ENCODE results near the gene SYK. TPM values are rescaled to one million over a fixed set of nuclear protein-coding genes. Genes with fewer than 3 reads are reported as not detected.

Gene SYK
- total RNA-seq, 1 donor, result not detected

GRCh38 chr9:90855208-90855902, 53.7 kb downstream of the SYK start:
- H3K4me3 ChIP-seq (ENCODE audit: low read depth, low read length), result no peak overlapping the region
- TF ChIP-seq CTCF (IDR thresholded peaks at IDR 0.05; ENCODE audit: insufficient read depth, low read depth, low read length), result no peak
- no peak for DNase-seq (ENCODE audit: low read depth)

DNA sequence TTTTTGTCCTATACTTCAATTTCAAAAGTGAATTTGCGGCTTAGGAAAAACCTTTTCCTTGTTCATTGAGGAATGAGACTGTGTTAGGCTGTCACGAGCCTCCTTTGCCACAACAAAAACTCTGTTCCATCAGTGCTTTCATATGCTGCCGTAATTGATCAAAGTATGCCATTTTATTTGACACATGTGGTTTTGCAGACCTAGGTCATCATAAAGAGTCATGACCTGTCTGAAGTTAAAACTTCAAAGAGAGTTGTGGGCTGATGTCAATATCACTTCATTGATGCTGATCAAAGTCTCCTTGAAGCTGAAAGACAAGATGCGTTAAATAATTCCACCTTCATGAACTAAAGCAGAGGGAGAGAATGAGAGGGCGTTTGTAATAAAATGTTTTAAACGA, 55.5 kb downstream of the SYK start:
- DNase-seq (ENCODE audit: low read depth), result no peak
- no peak for TF ChIP-seq CTCF (IDR thresholded peaks at IDR 0.05; ENCODE audit: insufficient read depth, low read depth, low read length)
- H3K4me3 ChIP-seq (ENCODE audit: low read depth, low read length), result no peak overlapping the region

GRCh38 chr9:90857855-90858254, 56.2 kb downstream of the SYK start:
- no peak overlapping the region for H3K4me3 ChIP-seq (ENCODE audit: low read depth, low read length)
- TF ChIP-seq CTCF (IDR thresholded peaks at IDR 0.05; ENCODE audit: insufficient read depth, low read depth, low read length), result no peak
- DNase-seq (ENCODE audit: low read depth), result no peak

DNA sequence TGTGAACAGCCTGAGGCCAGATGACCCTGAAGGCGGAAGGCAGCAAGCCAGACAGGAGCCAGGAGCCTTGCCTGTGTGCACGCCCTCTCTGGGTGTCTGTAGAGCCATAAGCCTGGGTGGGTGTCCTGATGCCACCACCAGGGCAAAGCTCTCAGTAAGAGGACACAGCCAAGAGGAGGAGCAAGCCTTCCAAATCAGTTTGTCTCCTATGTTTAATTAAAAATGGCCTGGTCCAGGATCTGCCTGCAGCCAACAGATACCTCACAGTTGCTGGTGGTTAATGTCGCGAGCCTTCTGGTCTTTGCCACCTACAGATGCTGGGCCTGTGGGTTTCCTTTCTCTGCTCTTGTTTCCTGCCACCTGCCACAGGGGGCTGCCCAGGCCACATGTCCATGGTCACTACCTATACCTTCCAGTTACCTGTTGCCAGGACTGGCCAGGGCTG, 56.9 kb downstream of the SYK start:
- no peak for DNase-seq (ENCODE audit: low read depth)
- H3K4me3 ChIP-seq (ENCODE audit: low read depth, low read length), result no peak overlapping the region
- TF ChIP-seq CTCF (IDR thresholded peaks at IDR 0.05; ENCODE audit: insufficient read depth, low read depth, low read length), result no peak

DNA sequence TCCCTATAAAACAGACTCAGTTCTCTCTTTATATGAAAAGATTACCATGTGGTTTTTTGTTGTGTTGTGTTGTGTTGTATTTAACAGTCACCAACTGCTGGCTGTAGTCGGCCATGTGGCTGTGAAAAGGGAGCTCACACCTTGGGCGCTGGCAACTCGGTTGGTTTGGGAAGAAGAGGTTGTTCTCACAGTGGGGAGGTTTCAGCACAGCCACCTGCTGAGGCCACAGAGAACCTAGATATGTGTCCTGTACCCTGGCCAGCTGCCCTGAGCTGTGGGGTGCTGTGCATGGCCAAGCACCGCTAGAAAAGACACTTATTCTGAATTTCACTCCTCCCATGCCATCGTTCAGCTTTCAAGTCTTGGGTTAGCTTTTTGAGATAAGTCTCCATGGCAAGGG, 58.8 kb downstream of the SYK start:
- no peak for TF ChIP-seq CTCF (IDR thresholded peaks at IDR 0.05; ENCODE audit: insufficient read depth, low read depth, low read length)
- no peak for DNase-seq (ENCODE audit: low read depth)
- H3K4me3 ChIP-seq (ENCODE audit: low read depth, low read length), result no peak overlapping the region

- TF ChIP-seq CTCF (IDR thresholded peaks at IDR 0.05; ENCODE audit: insufficient read depth, low read depth, low read length), result no peak
- DNase-seq (ENCODE audit: low read depth), result no peak
- no peak overlapping the region for H3K4me3 ChIP-seq (ENCODE audit: low read depth, low read length)
Measured at GRCh38 chr9:90860826-90861225, 59.2 kb downstream of the SYK start.

GRCh38 chr9:90861380-90861779, 59.8 kb downstream of the SYK start:
- no peak for DNase-seq (ENCODE audit: low read depth)
- no peak overlapping the region for H3K4me3 ChIP-seq (ENCODE audit: low read depth, low read length)
- no peak for TF ChIP-seq CTCF (IDR thresholded peaks at IDR 0.05; ENCODE audit: insufficient read depth, low read depth, low read length)

Measured in fibroblast of villous mesenchyme (primary cell).